HepG2 (cell line): ENCODE measurements around the gene SCFD1. TPM values are rescaled to one million over a fixed set of nuclear protein-coding genes. Genes with fewer than 3 reads are reported as not detected.
A peak's percentile ranks its signal among the peaks of the same experiment; 100 is the strongest.

Source experiments
- EP300 ChIP-seq, 3 experiments: sonication (generic) in 1 of 3; formaldehyde crosslinking in 1 of 3; IDR thresholded peaks; 2 replicates each; pipeline versions ENCODE4 v1.5.1 to v1.6.1; 2011 to 2020; ENCODE audit warnings: low read depth in 2 of 3, low read length in 2 of 3, borderline replicate concordance in 1 of 3, improper control_type of control experiment in 1 of 3, mild to moderate bottlenecking in 1 of 3, missing genetic modification reagents in 1 of 3, moderate library complexity in 1 of 3
- HNF1A ChIP-seq, 2 experiments: sonication (generic) in 1 of 2; formaldehyde crosslinking in 1 of 2; IDR thresholded peaks; 2 replicates each; pipeline versions ENCODE4 v1.4.0 to v1.6.1; 2016 to 2020; ENCODE audit warnings: borderline replicate concordance in 1 of 2, low read depth in 1 of 2, mild to moderate bottlenecking in 1 of 2, missing genetic modification reagents in 1 of 2
- STAG1 ChIP-seq: sonication (generic); formaldehyde crosslinking; IDR thresholded peaks from 2 replicates; pipeline ENCODE4 v1.4.0; 2020; ENCODE audit warnings: missing genetic modification reagents
- TRIM24 ChIP-seq: sonication (generic); formaldehyde crosslinking; IDR thresholded peaks from 2 replicates; pipeline ENCODE4 v1.8.0; 2022; ENCODE audit warnings: mild to moderate bottlenecking, missing genetic modification reagents
- ZBTB7A ChIP-seq: sonication (generic); formaldehyde crosslinking; IDR thresholded peaks from 2 replicates; pipeline ENCODE4 v1.8.0; 2022; ENCODE audit warnings: mild to moderate bottlenecking, missing genetic modification reagents
- ZFP82 ChIP-seq: sonication (generic); formaldehyde crosslinking; IDR thresholded peaks from 2 replicates; pipeline ENCODE4 v1.5.1; 2020; ENCODE audit warnings: mild to moderate bottlenecking, missing genetic modification reagents, borderline replicate concordance
- ZNF142 ChIP-seq: sonication (generic); formaldehyde crosslinking; IDR thresholded peaks from 2 replicates; pipeline ENCODE4 v1.4.0; 2020; ENCODE audit warnings: missing genetic modification reagents
- ZNF205 ChIP-seq: IDR thresholded peaks from 2 replicates; pipeline ENCODE4 v1.6.1; 2018; ENCODE audit warnings: missing biosample characterization, missing genetic modification reagents
- ZNF30 ChIP-seq: sonication (generic); formaldehyde crosslinking; IDR thresholded peaks from 2 replicates; pipeline ENCODE4 v1.5.0; 2020; ENCODE audit warnings: mild to moderate bottlenecking, missing genetic modification reagents
- ZNF614 ChIP-seq: IDR thresholded peaks from 2 replicates; pipeline ENCODE4 v1.6.1; 2018; ENCODE audit warnings: missing biosample characterization, missing genetic modification reagents, inconsistent platforms, borderline replicate concordance
- ZNF83 ChIP-seq: sonication (generic); formaldehyde crosslinking; IDR thresholded peaks from 2 replicates; pipeline ENCODE4 v1.4.0; 2020; ENCODE audit warnings: missing genetic modification reagents, mild to moderate bottlenecking, borderline replicate concordance
- polyA plus RNA-seq, 8 experiments: library from polyadenylated mRNA; depleted of rRNA in 3 of 8; stranded (reverse) in 7 of 8; unstranded in 1 of 8; fragments of >200 nt; fragmentation: Illumina TruSeq in 4 of 8; extraction: Trizol in 4 of 8; gene quantifications; 2 replicates each; pipeline versions ENCODE4 v1.2.1 to v1.2.3, GENCODE V29; 2011 to 2016; ENCODE audit warnings: low read depth in 4 of 8, missing spikeins in 1 of 8, mixed read lengths in 1 of 8; ENCODE audit not compliant: insufficient read depth in 1 of 8
- total RNA-seq, 5 experiments: library from RNA; depleted of rRNA; stranded (reverse); fragments of >200 nt; fragmentation: Illumina TruSeq; extraction: Trizol; gene quantifications; 2 replicates each; pipeline ENCODE4 v1.2.3, GENCODE V29; 2016; ENCODE audit warnings: low read depth in 1 of 5
- TF ChIP-seq, protein P1 (sequence below): IDR thresholded peaks from 2 replicates; pipeline ENCODE4 v1.6.1; 2016; ENCODE audit warnings: missing genetic modification reagents, missing compliant biosample characterization
- TF ChIP-seq, protein P2 (sequence below): sonication (generic); formaldehyde crosslinking; IDR thresholded peaks from 2 replicates; pipeline ENCODE4 v1.5.0; 2020; ENCODE audit warnings: mild to moderate bottlenecking, missing genetic modification reagents

Gene SCFD1
- total and polyA plus RNA-seq, 2 of the 13 experiments (the other 11 are each of a cell fraction or from before 2014, with no cell fraction given) = 235 to 256 TPM

GRCh38 chr14:30610787-30611343, 11.3 kb upstream of the SCFD1 start (continued):
- TF ChIP-seq HNF1A (IDR thresholded peaks at IDR 0.05; ENCODE audit: low read depth) = no peak
- TF ChIP-seq HNF1A (CRISPR knock-in tag; IDR thresholded peaks at IDR 0.05; ENCODE audit: borderline replicate concordance) = 0 out of 2 replicates have a peak, but pooled peaks have one; percentile 13
- TF ChIP-seq, protein P1, sequence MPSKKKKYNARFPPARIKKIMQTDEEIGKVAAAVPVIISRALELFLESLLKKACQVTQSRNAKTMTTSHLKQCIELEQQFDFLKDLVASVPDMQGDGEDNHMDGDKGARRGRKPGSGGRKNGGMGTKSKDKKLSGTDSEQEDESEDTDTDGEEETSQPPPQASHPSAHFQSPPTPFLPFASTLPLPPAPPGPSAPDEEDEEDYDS (CRISPR knock-in tag) = peak; percentile 43; the same call in 1 of the 2 replicates
- TF ChIP-seq EP300 (IDR thresholded peaks at IDR 0.05; ENCODE audit: low read depth in 2 of 2, low read length in 2 of 2) = 0 out of 4 replicates have a peak, but pooled peaks of 1 of the 2 experiments have one; percentile 5
- no peak for TF ChIP-seq EP300 (CRISPR knock-in tag; IDR thresholded peaks at IDR 0.05; ENCODE audit: borderline replicate concordance)
- no peak for TF ChIP-seq ZNF614 (CRISPR knock-in tag)
- no peak for TF ChIP-seq ZNF142 (CRISPR knock-in tag)
- no peak for TF ChIP-seq TRIM24 (CRISPR knock-in tag)
- no peak for TF ChIP-seq ZBTB7A (CRISPR knock-in tag)
- TF ChIP-seq ZNF30 = no peak
- TF ChIP-seq ZFP82 (CRISPR knock-in tag) = no peak
- TF ChIP-seq, protein P2, sequence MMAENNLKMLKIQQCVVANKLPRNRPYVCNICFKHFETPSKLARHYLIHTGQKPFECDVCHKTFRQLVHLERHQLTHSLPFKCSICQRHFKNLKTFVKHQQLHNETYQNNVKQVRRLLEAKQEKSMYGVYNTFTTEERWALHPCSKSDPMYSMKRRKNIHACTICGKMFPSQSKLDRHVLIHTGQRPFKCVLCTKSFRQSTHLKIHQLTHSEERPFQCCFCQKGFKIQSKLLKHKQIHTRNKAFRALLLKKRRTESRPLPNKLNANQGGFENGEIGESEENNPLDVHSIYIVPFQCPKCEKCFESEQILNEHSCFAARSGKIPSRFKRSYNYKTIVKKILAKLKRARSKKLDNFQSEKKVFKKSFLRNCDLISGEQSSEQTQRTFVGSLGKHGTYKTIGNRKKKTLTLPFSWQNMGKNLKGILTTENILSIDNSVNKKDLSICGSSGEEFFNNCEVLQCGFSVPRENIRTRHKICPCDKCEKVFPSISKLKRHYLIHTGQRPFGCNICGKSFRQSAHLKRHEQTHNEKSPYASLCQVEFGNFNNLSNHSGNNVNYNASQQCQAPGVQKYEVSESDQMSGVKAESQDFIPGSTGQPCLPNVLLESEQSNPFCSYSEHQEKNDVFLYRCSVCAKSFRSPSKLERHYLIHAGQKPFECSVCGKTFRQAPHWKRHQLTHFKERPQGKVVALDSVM (CRISPR knock-in tag) = no peak
- TF ChIP-seq ZNF83 (CRISPR knock-in tag) = no peak
- 0 out of 2 replicates have a peak, but pooled peaks have one; percentile 13 for TF ChIP-seq ZNF205 (CRISPR knock-in tag)
- TF ChIP-seq STAG1 (CRISPR knock-in tag) = peak; percentile 69
